Brain pericyte (primary cell): Measurements from ENCODE around the gene TUBGCP3.

Experiments
- DNase-seq: peaks from one replicate; pipeline ENCODE4 v3.0.0-alpha.2; 2012; ENCODE audit warnings: low read depth, low spot score

TUBGCP3 gene

DNA sequence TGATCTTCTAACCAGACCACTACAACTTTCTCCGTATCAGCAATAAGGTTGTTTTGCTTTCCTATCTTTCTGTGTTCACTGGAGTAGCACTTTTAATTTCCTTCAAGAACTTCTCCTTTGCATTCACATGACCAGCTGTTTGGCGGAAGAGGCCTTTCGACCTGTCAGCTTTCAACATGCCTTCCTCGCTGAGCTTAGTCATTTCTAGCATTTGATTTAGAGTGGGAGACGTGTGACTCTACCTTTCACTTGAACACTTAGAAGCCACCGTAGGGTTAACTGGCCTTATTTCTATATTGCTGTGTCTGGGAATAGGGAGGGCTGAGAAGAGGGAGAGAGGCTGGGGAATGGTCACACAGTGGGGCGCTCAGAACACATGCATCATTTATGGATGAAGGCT is 104.7 kb downstream of the TUBGCP3 start:
- no peak for DNase-seq

DNA sequence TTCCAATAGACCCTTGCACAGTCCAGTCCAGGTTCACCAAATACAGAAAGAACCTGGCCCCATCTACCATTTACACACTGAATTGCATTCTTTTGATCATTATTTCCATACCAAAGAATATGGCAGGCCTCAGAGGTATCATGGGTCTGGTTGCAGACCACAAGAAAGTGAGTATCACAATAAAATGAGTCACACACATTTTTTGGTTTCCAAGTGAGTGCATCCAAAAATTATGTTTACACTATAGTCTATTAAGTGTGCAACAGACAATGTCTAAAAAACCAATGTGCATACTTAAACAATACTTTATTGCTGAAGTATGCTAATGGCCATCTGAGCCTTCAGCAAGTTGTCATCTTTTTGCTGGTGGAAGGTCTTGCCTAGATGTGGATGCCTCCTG is 106.5 kb downstream of the TUBGCP3 start:
- no peak for DNase-seq

DNA sequence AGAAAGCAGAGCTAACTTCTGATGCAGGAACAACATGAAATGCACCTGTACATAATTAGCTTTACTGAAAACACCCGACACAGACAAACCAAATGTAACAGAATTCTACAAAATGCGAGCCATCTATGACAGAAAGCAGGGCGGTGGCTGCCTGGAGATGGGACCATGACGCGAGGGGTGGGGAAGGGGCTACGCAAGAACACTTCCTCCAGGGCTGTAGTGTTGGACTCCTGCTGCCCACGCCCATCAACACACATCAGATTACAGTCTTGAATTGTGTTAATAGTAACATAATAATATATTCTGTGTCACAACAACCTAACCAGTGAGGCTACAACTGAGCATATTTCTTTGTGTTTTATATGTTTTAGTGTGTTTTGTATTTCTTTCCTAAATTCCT is 108.6 kb downstream of the TUBGCP3 start:
- no peak for DNase-seq

DNA sequence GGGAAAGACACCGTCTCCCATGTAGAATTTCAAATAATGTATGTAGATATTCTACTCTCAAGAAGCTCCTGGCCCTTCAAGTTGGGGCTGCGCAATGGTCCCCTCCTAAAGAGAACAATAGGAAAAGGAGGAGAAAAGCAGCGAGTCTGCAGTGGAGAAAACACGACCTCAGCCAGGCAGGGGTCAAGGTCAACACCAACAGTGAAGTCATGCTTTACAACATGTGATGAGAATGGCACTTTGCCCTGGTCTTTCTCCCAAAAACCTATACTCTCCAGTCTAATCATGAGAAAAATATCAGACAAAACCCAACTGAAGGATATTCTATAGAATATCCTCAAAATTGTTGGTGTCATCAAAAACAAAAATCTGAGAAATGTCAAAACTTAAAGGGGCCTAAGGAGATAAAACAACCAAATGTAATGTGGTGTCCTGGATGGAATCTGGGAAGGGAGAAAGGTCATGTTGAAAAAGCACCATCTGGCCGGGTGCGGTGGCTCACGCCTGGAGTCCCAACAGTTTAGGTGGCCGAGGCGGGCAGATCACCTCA is 110.8 kb downstream of the TUBGCP3 start:
- DNase-seq, result no peak

DNA sequence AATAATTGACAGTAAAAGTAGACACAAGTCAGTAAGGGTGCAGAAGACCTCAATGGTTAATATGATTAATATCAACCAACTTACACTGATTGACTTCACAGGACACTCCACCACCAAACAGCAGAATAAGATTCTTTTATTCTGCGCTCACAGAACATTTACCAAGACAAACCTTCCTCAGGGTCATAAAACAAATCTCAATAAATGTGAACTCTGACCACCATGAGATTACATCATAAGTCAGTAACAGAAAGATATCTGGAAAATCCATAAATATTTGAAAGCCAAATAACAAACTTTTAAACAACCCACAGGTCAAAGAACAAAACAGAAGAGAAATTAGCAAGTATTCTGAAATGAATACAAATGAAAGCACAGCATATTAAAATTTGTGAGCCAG is 112.1 kb downstream of the TUBGCP3 start:
- no peak for DNase-seq

DNA sequence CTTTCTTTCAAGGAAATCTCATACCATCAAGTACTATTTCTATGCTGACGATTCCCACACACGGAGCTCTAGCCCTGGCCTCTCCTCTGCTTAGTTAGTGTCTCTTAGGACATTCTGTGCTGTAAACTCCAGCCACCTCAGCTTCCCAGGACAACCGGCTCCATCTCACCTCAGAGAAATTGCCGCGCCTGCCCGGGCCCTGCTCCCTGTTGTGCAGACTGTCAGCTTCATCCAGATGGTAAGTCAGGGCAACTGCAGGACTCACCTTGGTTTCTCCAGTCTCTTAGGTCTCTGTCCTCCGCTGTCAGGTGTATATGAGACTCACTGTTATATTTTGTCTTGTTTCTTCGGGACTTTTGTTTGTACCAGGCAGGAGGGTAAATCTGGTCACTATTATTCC is 113.1 kb downstream of the TUBGCP3 start:
- no peak for DNase-seq

DNA sequence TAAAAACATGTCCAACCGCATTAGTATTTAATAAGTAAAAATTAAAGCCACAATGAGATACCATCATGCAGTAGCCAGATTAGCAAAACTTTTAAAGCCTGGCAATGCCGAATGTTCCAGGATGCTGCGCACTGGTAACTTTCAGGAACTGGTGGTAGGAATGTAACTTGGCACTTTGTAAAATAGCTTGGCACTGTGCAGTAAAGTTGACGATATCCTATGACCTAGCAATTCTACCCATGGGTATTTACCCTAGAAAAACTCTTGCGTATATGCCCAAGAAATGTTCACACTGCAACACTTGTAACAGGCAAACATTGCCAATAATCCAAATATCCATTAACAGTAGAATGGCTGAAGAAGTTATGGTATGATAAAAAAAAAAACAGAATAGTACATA is 114.1 kb downstream of the TUBGCP3 start:
- DNase-seq, result no peak

DNA sequence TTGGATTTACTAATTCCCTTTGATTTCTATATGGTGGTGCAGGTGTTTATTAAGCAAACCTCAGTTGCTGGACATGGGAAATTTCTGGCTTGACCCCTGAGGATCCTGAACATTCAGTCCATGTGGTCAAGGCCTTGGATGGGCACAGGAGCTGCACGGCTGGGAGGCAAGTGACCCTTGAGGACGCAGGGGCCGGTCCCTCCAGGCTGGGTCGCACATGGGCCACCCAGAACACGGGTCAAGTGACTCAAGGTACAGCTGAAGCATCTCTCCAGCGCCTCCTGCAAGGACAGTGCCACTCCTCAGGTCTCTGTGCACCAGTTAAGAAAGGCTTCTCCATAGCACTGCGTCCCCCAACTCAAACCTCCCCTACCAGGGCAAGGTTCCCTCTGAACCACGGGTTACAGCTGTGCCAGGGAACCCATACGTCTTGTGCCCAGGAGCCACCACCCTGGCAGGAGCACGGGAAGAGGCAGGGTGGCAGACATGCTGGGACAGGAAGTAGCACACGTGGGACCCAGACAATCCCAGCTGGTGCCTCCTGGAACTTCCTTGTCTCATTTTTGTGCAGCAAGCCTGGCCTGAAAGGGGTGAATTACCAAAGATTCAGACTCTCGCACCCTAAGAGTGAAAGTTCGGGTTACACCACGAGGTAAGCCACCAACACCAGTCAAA is 118.7 kb downstream of the TUBGCP3 start:
- no peak for DNase-seq

DNA sequence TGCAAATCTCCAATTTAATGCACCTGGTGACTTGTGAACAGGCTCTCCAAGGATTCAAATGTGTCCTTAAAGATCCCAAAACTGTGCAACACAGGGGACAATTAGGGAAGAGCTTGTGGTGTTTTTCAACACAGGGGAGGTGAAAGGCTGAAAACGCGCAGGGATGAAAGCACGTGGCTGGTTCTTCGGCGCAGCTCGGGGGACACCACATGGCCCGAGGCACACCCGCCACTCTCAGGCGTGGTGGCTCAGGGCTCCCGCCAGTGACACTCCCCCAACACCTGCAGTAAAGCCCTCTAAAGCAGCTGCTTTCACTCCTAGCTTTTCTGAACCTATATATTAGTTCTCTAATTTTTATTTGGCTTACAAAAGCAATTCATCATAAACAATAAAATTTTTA is 119.9 kb downstream of the TUBGCP3 start:
- no peak for DNase-seq

DNA sequence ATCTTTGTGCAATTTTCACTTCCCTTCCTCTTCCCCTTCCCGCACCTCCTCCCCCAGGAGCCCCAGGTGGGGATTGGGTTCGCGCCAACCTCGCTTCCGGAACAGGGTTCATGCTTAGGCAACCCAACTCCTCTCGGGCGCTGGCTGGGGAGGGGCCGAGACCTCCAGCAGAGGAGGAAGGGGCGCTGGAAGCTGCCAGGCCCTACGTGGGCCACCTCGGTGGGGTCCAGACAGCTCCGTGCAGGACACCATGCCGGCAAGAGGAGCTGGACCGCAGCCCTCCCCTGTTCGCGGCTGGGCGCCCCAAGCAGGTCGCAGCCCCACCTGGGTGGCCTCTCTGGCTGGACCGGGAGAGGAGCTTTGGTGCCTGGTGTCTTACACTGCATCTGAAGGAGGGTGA is 120.7 kb downstream of the TUBGCP3 start:
- DNase-seq, result no peak

DNA sequence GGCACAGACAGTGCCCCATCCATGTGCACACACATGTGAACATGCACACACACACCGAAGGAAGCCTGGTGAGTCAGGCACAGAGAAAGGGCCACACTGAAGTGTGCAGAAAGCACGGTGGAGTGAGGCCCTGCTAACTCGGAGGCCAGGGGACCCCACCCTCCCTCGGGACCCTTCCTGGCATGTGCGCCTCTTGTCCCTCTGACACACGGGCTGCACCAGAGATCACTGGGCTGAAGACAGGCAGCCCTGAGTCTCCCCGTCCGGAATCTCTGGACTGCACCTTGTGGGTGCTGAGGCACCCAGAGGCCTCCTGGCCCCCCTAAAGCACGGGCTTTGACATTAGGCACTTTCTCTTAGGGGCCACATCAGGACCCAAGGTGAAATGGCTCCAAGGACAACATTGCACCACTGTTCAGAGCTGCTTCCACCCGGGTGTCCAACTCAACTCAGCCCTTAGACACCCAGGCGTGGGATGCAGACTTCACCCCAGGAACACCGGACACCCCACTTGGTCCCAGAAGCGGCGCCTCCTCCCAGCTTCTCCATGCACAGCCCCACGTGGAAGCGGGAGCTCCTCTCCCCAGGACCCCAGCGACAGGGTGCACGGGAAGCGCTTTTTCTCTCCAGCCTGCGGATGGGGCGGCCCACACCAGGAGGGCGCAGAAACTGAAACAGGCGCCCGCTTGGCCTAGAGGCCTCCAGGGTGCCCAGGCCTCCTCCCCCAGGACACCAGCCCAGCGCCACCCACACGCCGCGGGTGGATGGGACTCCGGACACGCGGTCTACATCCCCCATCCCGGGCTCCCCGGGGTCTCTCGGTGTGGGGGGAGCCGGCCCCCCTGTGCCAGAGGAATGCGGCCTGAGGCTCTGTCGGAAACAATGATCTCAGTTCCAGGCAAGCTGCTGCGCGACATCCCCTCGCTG is 121.6 kb downstream of the TUBGCP3 start:
- DNase-seq, result no peak

DNA sequence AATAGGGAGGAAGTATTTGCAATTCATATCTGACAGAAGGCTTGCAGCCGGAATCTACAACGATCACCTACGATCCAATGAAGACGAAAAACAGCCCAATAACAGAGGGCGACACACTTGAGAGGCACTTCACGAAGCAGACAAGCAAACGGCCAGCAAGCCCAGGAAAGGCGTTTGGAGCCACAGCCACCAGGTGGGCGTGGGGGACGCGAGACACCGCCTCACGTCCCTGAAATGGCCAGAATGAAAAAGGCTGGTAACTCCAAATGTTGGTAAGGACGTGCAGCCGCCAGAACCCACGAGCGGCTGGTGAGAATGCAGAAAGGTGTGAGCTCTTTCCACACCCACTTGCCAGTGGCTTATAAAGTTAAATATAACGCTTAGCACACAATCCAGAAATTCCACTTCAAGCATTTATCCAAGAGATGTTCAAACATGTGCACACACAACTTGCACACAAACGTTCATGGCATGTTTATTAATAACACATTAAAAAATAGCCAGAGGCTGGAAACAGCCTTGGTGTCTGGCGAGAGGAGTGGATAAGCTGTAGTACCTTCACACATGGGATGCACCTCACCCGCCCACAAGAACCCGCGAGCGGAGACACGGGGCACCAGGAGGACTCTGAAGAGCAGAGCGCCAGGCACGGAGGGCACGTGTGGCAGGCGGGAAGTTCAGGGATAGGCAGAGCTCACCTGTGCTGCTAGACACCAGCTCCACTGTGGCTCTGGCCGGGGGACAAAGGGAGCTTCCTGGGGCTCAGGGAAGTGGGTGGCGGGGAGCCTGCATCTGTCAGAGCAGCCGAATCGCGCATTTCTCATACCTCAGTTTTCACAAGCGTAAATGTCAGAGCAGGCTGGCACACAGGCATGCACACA is 122.5 kb downstream of the TUBGCP3 start:
- no peak for DNase-seq

DNA sequence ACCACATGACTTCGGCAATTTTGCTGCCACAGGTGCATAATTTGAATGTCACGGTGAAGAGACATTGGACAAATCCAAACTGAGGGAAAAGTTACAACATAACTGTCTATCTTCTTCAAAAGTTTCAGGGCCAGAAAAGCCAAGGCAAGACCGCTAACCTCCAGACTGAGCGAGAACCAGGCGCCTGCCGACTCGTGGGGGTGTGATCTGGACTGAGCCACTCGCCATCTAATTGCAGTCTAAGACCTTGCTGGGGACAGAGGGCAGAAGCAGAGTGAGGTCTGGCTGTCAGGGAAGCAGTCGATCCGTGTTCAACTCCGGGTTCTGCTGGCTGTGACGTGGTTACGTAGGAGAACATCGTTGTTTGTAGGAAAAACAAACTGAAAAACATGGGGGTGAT is 123.2 kb downstream of the TUBGCP3 start:
- DNase-seq, result no peak

DNA sequence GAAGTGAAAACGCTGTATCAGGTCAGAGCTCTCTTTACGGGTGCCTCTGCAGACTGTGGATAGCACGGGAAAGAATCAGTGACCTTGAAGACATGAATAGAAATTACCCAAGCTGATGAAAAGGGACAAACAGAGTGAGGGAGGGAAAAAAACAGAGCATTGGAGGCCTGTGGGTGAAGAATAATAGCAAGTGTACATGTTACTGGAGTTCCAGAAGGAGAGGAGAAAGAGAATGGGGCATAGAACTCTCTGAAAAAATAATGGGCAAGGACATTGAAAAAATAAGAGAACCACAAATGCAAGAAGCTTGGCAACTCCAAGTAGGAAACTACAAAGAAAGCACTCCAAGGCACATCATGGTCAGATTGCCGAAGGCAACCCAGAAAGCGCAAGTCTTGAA is 125.5 kb downstream of the TUBGCP3 start:
- DNase-seq, result no peak

DNA sequence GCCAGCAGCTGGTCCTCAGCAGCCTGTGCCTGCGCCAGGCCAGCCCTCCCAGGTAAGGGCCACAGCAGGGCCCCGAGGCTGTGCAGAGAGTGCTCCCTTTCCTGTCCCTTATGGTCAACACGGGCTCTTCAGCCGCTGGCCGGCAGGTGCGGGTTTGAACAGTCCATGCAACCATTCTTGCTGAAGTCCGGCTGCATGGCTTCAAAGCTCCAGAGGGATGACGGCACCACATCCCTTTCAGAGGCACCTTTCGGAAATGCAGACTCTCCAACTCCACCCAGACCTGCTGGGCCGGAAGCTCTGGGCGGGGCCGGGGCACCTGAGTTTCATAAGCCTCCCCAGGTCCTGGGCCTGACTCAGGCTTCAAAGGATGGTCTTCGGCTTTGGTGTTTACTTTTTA is 130.5 kb downstream of the TUBGCP3 start:
- DNase-seq, result no peak

DNA sequence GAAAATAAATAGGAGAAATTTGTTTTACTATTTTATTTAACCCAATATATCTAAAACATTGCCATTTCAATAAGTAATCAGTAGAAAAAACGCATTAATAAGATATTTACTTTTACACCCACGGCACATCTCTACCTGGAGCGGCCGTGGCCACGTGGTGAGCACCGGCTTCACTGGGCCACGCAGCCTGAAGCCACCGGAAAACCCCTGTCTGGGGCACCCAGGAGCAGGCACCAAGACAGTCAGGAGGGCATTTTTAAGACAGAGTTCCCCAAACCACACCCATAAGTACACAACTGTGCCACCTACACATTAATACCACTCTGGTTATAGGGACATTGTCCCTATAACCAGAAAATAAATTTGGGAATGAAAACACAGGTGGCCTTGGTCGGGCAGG is 130.9 kb downstream of the TUBGCP3 start:
- no peak for DNase-seq

DNA sequence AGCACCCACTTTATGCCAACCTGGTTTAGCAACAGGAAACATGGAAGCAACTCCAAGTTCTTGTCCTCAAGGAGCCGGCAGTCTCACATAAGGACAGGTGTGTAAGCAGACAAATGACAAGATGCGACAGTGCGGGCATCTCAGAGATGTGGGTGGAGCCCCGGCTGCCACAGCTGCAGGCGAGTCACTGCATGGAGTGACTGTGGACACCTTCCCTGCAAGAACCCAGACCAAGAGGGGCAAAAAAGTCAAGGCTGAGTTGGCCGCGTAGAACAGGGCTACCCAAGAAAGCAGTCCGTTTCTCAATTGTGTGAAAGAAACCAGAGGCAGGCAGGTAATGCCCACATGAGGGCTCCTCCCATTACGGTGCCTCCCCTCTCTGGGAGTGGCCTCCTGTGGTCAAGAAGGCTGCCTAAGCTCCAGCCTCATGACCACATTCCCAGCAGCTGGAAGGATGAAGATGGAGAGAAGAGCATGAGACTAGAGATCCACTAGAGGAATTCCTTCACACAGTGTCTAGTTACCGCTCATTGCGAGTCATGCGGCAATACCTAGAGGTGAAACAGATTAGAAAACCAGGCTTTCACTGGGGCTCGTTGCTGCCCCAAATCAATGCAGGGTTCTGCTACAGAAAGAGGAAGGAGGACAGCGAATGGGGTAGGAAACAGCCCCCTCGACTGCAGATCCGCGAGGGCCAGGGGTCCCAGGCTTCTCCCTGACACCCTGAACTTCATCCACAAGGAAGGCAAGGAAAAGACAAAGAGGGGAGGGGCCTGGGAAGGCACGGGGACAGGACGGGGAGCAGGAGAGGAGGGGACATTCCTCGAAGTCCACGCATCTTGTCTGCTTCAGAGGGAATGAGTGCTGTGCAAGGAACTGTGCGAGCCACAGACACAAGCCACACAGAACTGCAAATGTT is 131.6 kb downstream of the TUBGCP3 start:
- no peak for DNase-seq

DNA sequence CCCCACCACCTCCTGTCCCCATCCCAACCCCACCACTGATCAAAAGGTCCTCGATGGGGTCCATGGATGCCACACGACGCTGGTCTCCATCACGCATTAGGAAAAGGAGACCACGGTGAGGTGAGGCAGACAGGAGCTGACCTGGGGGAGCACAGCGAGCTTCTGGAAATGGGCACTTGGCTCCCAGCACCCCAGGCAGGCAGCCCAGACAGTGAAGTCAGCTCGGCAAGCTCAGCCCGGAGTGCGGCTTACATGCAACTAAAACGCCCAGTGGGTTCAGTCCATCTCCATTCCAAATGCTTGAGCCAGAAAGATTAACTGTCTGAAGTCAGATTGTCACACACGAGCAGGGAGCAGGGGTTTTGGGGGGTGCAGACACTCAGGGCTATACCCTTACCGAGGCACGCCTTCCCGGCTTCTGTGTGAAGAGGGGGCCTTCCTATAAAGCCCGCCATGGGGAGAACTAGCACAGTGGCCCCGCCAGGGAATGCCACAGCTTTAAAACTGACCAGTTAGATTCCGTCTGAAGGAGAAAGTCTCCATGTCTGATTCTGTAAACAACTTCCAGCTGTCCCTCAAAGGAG is 132.4 kb downstream of the TUBGCP3 start:
- no peak for DNase-seq

DNA sequence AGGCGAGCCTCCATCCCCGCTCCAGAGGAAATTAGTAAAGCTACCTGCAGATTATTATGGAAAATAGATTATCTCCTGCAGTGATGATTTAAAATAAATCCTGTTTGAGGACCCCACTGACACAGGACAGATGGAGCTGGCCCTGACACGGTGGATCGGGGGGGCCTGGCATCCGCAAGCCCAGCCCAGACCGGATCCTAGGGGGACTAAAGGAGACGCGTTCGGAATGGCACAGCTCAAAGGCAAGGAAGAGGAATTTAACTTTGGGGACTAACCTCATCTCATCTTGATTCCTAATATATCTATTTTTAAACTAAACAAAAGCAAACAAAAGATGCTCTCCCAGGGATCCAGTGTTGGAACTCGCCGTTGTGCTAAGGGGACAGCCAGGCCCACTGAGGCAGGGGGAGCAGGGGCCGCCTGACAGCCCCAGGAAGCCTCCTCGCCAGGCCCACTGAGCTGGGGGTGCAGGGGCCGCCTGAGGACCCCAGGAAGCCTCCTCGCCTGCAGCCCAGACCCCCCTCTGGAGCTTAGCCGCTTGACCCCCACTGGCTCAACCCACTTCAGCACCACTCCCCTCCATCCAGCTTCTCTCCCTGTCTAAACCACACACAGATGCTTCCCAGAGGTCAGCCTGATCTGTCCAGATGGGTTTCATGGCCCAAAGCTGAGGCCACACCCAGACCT is 133.2 kb downstream of the TUBGCP3 start:
- DNase-seq, result no peak
